ENCODE data around the gene ZNRF3.
"Not testable (repeated sequence)": the region's sequence is repeated elsewhere in the genome, so short reads cannot be mapped to it uniquely, and the experiment has no call there.

ZNRF3 gene

DNA sequence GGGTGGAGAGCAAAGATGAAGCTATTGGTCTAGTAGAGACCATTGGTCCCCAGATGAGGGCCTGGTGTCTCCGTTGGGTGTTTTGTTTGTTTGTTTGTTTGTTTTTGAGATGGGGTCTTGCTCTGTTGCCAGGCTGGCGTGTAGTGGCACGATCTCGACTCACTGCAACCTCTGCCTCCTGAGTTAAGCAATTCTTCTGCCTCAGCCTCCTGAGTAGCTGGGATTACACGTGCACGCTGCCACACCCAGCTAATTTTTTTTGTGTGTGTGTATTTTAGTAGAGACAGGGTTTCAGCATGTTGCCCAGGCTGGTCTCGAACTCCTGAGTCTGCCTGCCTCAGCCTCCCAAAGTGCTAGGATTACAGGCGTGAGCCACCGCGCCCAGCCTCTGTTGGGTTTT, 25.4 kb downstream of the ZNRF3 start:
- not testable (repeated sequence) for DNase-seq

DNA sequence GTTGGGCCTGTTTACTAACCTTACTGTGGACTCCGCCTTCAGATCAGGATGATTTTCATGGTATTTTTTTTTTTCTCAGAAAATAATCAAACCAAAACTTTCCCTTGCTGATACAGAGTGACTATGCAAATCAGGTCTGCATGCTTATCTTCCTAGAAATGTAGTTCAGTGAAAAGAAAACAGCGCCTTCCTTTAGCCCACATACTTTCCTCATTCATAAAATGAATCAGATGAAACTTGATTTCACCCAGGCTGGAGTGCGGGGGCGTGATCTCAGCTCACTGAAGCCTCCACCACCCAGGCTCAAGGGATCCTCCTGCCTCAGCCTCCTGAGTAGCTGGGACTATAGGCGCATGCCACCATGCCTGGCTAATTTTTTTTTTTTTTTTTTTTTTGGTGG, 26.0 kb downstream of the ZNRF3 start:
- DNase-seq: peak in 2 of 4 experiments; percentile 17 to 26

DNA sequence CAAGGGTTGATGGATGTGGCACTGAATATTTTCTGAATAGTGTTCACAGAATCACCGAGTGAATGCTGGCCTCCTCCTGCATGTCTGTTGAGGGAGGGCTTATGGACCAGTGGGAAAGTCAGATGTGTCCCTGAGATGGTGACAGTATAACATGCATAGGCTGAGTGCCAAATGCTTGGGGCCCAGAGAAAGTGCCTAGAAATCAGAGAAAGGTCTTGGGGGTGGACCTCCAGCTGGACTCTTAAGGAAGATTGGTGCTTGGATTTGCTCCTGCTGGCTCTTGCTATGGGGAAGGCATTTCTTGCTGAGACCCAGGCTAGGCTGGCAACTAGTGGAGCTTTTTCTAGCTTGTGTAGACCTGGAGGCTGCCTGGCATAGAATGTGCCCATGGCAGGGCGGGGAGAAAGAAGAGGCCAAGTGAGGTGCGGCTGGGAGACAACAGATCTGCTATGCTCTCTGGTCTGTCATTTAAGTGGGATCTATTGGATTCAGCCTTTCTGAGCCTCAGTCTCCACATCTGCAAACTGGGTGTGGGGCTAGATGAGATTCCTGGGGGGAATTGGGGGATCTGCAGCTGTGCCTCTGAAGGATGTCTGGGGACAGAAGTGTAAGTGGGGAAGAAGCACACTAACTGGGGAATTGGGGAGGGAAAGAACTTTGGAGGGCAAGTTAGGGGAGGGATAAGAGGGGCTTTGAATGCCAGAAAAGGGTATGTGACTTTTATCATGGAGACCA, 27.4 kb downstream of the ZNRF3 start:
- no peak for DNase-seq

DNA sequence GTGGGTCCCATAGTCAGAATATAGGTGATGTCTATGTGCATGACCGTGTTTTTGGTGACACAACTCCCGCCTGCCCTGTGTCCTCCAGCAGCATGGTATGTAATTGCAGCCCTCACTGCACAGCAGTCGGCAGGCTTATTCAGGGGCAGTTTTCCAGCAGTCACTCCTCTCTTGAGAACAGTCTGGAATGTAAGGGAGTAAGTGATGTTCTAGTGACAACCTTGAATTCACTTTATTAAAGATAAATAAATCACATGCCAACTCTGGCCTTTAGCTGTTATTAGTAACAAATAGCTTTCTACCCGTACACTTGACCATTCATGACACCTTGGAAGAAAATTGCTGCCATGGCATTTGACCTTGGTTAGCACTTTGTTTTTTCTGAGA, 27.9 kb downstream of the ZNRF3 start:
- DNase-seq: no peak

DNA sequence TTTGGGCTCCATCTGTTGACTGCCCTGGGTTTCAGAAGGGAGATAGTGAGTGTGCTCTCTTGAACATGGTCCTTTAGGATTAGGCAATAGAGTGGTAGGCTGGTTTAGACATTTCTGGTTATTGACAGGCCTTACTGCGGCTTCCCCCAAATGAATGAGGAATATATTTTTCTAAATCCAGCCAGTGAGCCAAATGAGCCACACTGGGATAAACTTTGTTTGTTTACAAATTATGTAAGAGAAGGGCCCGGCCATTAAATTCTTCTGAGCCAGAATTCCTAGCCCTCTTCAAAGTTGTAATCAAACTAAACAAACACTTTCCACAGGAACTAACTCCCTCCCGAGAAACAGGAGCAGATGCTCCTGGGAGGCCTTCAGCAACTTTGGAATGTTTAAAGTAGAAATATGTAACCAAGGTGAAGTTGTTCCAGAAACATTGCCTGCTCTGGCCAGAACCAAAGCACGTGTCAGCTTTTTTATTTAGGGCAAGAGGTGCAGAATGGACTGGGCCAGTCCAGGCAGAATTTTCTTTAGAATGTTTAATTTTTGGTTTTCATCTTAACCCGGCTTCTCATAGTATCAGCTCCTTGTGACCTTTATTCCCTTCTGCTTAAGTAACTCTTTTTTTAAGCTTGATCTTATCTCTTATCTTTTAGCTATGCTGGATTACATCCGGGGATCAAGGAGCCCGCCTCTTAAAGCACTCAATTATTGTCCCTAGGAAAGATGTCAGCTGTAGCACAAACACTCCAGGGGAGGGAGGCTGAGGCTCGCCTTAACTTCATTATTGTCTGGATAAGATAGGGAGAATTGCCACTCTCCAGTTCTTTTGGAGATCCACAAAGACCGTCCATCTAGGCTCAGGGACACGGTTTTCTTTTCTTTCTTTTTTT, 28.7 kb downstream of the ZNRF3 start:
- no peak for DNase-seq

DNA sequence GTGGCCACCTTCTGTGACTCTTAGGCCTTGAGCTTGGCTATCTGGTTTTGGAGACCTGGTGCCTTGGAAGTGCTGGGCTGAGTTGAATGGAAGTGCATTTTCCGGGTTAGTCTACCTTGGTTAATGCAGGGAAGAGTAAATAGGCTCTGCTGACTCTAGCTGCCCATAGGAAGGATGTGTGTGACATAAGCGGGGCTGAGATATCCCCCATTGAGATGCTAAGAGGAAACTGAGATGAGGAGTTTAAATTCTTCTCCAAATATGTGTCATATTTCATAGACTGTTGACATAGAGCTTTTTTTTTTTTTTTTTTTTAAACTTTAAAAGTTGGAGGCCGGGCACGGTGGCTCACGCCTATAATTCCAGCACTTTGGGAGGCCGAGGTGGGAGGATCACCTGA, 30.8 kb downstream of the ZNRF3 start:
- DNase-seq: no peak

DNA sequence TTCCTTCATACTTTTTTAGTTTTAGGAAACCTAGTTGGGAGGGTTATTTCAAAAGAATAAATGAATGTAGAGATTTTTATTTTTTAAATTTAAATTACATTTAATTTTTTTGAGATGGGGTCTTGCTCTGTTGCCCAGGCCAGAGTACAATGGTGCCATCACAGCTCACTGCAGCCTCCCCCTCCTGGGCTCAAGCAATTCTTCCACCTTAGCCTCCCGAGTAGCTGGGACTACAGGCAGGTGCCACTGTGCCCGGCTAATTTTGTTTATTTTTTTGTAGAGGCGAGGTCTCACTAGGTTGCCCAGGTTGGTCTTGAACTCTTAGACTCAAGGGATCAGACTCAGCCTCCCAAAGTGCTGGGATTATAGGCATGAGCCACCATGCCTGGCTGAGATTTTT, 32.6 kb downstream of the ZNRF3 start:
- no peak for DNase-seq

DNA sequence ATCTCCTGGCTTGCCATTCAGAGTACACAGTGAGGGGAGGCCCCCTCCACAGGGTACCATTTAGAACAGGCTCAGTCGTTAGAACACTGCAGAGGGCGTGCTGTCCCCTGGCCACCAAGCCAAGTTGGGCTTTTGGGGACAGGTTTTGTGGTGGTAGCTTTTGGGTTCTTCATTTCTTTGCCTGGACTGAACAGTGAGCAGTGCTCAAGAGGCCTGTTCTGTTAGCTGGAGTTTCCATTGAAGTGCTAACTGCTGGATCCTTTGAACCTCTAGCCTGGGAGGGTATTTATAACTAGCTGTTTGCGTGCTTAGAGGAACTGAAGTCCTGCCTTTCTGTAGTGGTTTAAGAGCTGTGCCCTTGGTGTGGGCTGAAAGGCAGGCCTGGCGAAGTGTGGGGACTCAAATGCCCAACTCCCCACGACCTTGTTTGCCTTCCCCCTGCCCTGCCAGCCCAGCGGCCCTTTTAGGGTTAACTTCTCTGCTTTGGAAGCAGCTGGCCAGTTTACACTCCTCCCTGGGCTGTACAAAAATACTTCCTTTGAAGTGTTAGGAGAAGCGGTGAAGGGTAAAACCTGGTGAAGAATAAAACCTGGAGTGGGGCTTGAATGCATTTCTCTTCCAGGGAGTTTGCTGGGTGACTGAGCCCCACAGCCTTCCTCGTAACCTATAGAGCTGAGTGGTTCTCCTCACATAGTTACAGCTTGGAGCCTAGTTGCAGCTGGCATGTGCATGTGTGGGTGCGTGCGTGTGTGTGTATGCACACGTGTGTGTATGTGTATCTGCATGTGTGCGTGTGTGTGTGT, 34.6 kb downstream of the ZNRF3 start:
- DNase-seq: no peak

DNA sequence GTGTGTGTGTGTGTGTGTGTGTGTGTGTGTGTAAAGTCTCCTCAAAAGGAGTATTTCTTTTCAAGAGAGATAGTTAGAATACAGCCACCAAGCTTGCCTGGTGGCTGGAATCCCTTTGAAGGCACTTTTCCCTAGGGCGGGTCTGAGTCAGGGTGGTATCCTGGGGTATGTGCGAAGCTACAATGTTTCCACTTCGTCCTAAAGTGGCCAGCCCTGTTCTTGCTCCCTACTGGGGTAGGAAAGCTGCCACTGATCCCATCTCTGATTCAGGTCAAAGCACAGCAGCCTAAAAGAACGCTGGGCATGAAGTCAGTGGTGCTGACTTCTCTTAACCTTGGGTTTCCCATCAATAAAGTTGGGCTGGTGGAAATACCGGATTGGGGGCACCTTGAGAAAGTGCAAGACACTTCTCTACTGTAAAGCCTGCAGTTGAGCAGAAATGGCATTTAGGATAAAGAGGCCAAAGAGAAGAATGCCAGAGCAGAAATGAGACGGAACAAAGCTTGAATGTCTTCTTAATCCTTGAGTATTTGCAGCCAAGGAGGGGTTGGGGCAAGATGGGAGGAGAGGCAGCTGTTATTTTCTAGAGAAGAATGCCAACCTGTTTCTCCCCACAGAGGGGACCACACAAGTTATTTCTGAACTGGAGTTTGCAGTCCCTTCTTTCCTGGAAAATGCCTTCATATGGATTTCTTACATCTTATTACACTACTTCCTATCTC, 35.3 kb downstream of the ZNRF3 start:
- DNase-seq: no peak

DNA sequence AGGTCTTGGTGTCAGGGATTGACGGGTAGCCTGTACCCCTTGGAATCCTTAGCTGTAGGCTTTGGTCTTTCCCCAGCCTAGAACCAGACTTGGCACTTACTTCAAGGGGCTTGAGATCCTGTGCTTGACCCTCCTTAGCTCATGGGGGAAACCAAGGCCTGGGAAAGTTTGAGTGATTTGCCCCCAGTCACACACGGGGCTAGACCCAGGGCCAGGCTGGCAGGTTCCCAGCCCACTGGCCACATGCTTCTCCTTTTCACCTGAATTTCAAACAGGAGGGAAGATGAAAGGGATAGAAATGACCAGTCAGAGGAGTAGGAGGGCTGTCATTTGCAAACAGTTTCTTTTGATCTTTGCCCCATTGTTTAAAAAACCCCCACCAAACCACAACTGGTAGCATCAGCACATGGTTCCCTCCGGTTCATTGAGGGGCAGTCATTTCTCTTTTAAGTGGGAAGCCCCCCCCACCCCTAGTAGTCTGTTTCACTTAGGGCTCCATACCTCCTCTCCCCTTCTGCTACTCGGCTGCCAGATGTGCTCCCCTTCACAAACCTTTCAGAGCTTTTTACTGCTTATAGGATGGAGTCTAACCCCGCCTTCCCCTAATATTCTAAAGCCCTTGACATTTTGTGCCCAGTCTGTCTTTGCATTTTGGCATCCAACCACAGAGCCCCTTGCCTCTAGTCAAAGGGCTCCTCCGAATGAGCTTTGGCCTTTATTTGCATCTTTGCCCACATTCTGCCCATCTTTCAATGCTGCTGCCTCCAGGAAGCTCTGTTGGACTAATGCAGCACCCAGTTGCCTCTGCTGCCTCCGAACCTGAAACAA, 37.6 kb downstream of the ZNRF3 start:
- no peak for DNase-seq

DNA sequence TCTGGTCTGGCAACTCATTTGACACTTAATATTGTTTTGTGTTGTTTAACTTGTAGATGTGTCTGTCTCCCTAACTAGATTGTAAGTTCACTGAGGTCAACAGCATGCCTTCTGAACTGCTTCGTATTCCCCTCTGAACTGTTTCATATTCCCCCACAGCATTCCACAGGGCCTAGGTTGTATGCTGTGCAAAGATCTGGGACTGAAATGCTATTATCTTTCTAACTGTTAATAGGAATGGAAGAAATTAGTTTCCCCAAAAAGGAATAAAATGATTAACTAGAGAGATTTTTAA, 38.2 kb downstream of the ZNRF3 start:
- DNase-seq: no peak

DNA sequence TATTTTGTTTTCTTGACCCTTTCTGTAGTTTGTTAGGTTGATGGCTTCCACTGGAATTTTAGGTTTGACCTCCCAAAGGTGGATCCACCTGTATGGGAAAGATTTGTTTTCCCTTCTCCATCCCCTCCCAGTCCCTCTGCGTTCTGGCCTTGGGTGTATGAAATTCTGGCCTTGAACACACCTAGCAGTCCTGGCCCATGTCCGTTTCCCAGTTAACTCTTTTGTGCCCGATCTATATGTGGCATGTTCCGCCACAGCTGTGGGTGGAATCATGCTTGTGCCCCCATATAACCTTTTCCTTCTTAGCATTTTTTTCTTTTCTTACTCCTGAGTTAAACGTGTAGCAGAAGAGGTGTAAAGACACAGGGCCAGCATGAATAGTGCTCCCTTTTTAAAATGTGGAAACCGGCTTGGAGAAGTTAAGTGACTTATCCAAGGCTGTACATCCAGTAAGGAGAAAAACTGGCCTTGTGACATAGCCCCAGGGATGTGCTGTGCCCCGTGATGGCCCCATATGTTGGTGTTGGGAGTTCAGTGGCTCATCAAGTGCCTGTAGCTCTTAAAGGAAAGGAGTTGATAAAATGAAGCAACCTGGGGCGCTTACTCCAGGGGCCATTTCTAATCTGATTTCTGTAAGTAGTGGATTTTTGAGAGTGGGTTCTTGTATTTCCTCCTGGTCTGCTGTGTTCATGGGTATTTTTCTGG, 39.3 kb downstream of the ZNRF3 start:
- DNase-seq: no peak

DNA sequence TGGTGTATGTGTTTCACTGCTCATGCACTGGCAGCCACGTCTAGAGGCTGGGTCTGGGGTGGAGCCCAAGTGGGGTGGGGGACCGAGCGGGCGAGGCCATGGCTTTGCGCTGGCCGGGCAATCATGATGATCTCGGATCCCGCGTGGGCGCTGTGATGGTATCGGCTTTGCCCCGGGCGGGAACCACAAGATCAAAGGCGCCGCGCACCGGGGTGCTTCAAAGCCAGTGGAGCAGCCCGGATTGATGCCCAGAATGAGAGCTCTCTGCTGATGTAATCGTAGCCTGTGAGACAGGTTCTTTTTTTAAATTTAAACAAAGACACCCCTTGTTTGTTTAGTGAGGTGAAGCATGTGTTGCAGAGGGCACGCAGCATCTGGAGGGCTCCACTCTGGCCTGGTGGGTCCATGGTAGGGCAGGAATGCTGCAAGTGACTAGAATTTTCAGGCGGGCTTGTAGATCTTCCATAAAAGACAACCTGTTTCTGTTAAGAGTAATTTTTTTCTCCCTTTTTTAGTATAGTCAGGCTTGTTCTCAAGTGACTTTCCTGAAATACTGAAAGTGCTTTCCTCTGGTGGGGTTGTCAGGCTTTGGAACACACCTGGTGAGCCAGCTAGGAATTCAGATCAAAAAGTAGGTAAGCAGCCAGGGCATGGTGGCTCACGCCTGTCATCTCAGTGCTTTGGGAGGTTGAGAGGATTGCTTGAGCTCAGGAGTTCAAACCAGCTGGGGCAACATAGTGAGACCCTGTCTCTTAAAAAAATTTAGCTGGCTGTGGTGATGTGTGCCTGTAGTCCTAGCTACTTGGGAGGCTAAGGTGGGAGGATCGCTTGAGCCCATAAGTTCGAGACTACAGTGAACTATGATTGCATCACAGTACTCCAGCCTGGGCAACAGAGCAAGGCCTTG, 40.7 kb downstream of the ZNRF3 start:
- no peak for DNase-seq

DNA sequence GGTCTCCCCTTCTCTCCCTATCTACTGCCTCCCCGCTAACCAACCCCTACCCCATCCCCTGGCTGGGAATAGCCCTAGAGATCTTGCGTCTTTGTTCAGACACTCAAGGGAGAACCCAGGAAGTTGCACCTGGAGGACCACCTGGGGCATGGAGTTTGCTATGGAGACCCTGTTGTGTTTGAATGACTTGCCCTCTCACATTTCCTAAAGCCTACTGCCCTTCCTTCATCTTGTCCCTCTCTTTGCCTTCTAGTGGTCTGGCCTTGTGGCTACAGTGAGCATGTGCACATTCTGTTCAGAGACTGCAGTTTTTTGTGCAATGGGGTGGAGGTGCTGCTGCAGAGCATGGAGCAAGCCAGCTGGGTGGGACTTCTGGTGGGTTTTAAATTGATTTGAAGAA, 42.5 kb downstream of the ZNRF3 start:
- DNase-seq: no peak

DNA sequence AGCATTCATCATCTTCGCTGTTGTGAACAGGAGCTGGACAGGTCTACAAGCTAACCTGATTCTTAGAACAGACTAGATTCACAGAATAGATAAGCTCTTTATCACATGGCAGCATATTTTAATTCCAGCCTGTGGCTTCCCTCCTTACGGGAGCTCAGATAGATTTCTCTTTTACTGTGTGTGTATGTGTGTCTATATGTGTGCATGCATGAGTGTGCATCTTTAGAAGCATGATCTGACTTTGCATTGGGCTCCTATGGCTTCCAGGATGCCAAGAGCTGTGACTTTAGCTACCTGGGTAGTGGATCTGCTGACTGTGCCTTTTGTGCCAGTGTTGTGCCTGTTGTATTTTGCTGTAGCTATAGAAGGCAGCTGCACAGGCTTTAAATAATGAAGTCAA, 44.3 kb downstream of the ZNRF3 start:
- no peak for DNase-seq

DNA sequence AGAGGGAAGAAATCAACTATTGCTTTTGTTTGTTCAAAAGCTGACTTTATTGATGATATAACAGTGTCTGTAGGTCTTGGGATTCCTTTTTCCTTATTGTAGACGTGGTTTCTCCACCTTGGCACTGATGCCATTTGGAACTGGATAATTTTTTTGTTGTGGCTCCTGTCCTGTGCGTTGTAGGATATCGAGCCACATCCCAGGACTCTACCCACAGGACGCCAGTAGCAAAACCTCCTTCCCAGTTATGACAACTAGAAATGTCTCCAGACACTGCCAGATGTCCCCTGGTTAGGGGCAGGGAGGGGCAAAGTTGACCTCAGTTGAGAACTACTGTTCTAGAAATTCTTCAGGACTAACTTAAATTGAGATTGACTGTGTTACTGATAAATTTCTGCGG, 45.8 kb downstream of the ZNRF3 start:
- DNase-seq: no peak

DNA sequence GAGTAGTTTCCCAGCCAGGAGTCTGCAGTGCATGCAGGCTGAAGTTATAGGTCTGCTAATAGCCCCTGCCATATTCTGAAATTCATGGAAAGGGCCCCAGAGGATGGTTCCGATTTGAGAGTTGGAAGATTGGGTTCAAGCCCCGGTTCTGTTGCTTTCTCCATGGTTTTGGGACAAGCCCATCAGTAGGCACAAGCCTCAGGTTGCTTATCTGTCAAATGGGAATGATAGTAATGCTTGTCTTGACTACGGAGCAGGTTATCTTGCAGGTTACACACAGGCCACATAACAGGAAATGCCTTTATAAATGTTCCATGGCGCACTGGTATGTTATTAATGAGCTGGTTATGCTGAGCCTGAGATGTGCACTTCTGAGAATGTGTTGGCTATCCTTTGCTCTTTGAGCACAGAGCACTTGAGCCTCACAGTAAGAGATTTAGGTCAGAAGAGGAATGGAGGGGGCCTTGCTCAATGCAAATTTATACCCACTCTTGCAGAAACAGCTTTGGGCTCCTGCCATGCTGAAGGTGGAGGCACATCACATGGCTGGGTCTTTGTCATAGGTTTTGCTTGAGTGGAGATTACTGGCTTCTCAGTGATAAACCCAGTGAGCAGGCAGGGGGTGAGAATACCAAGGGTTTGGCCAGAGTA, 47.1 kb downstream of the ZNRF3 start:
- DNase-seq: no peak

DNA sequence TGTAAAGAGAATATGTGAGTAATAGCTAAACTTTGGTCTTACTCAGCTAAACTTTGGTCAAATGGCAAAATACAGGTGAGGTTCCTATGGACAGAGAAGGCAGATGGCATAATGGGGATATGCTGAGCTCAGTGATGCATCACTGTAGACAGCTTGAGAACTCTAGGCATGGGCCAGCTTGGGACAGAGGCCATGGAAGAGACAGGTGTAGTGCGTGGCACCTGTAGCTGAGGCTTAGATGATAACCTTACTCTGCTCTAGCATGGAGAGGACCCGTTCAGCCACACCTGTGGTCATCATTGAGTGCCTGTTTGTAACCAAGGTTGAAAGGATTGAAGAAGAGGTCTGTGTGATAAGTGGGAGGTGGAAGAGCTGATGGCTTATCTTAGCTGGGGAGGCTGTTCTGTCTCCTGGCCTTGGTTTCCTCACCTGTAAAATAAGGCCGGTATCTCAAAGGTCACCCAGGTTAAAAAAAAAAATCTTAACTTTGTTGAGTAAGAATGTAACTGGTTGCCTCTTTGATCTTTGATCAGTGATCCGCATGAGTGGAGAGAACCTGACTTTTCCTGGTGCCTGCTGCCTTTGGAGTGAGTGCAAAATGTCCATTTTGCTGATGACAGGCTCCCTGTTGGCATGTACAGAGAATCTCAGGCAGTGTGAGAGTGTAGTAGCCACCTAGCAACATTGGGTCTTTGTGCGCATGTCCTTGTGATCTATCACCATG, 48.6 kb downstream of the ZNRF3 start:
- no peak for DNase-seq

DNA sequence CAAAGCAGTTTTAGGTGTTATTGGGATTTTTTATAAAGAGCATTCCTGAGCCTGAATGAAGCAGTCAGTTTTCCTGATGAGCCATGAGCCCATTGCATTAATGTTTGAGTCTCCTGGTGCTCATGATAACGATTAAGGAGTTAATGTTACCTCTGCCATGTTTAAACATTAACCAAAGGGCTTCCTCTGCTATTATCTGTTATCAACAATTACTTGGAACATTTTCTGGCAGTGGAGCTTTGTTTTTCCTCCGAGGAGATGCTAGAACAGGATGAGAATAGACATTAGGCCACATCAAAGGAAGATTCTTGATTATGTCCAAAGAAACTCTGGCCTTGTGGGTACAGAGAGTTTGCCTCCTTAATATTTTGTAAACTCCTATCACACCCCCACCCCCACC, 49.9 kb downstream of the ZNRF3 start:
- DNase-seq: no peak
